ENCODE measurements around the gene RECQL5. TPM values are rescaled to one million over a fixed set of nuclear protein-coding genes. Genes with fewer than 3 reads are reported as not detected.

RECQL5 gene
- total and polyA plus RNA-seq, 2 of the 8 experiments (the other 6 are each of a cell fraction or from before 2014, with no cell fraction given): 15.1 to 41.1 TPM

GRCh38 chr17:75712446-75712845 is 45.5 kb upstream of the RECQL5 start (continued):
- TF ChIP-seq ATF2 (IDR thresholded peaks at IDR 0.05; ENCODE audit: low read length) (no peak), JUN (IDR thresholded peaks at IDR 0.05; ENCODE audit: low read depth, low read length) (no peak), EZH2 (IDR thresholded peaks at IDR 0.05; ENCODE audit: low read depth, low read length, severe bottlenecking) (no peak), USF2 (IDR thresholded peaks at IDR 0.05; ENCODE audit: low read length) (no peak), JUND (IDR thresholded peaks at IDR 0.05; ENCODE audit: low read length) (no peak), NANOG (IDR thresholded peaks at IDR 0.05; ENCODE audit: insufficient read depth, low read depth, low read length, poor library complexity, severe bottlenecking) (no peak), RBBP5 (IDR thresholded peaks at IDR 0.05; ENCODE audit: borderline replicate concordance, low read depth, low read length) (no peak), BCL11A (IDR thresholded peaks at IDR 0.05; ENCODE audit: low read depth in 2 of 2, low read length in 2 of 2) (no peak)

Data from H1 (cell line).